NCI-H187 treated with DMSO at 0.1 percent for 48 hours (cell line): ENCODE measurements around the gene C11orf71.

Experiments used
- DNase-seq: peaks from one replicate; lab custom pipeline; 2025; lab: John Stamatoyannopoulos, UW

C11orf71 gene

DNA sequence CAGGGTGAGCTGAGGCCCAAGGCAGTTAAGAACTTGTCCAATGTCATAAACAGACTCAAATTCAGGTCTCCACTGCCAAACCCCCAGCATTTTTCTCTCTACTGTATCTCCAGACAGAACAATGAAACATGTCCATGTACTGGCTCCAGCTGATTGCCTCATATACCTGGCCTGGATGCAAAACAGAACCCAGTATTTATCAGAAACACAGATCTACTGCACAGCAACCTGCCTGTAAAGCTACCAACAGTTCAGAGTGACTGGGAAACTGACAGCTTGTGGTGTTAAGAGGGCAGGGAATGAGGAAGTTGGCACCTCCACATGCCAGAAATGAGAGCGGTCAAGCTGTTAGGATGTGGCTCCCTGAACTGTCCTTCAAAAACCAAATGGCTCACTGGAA, 41.6 kb downstream of the C11orf71 start:
- no peak for DNase-seq

DNA sequence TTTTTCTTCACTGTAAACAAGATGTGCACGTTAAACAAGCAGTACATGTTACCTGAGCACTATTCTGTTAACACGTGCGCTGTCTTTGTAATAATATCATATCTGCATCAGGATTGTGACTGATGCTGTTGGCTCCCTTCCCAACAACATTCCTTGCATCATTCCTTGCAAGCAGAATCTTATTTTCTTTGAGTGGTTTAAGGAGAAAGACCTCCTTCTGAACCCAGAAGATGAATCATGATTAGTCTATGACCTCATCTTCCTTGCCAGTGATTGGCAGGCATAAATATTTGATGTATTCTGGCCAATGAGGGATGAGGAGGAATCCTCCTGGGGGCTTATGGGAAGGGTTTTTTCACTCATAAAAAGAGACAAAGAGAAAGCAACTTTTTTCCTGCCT, 46.2 kb downstream of the C11orf71 start:
- DNase-seq = no peak

DNA sequence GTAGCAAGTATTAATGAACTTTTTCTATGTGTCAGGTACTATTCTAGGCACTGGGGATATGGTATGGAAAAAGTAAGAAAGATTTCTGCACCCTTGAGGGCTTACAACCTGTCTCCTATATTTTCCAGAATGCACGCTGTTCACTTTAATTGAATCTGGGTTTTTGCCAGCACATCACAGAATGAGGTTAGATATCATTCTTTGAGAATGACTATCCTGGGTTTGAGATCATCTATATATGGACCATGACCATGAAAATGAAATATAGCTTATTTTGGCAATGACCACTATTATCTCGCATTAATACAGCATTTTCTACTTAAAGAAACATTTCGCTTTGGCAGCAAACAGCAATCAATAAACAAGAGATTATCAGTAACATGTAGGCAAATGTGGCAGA, 46.9 kb downstream of the C11orf71 start:
- DNase-seq = no peak

DNA sequence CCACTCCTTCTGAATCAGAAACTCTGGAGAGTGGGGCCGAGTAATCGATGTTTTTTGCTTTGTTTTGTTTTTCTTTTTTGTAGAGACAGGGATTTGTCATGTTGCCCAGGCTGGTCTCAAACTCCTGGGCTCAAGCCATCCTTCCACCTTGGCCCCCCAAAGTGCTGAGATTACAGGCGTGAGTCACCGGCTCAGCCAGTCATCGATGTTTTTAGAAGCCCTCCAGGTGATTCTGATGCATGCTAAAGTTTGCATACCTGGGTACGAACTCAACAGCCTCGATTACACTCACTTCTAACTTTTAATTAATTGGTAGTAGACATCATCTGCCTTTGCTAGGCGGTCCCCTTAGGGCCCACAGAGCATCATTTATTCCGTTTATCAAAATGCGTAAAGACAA, 50.3 kb downstream of the C11orf71 start:
- no peak for DNase-seq
